GM18499 (cell line): ENCODE measurements around the gene DPP9.
"Not testable (repeated sequence)": the region's sequence is repeated elsewhere in the genome, so short reads cannot be mapped to it uniquely, and the experiment has no call there.

ENCODE experiments used
- ATAC-seq: cut with Tn5 transposase; IDR thresholded peaks from one replicate; pipeline ENCODE4 v1.9.1; 2021; ENCODE audit warnings: moderate number of reproducible peaks; ENCODE audit not compliant: insufficient read depth, unreplicated experiment

DPP9 gene

GRCh38 chr19:4742723-4743646 lies 19.3 kb upstream of the DPP9 start:
- ATAC-seq = no peak

- no peak for ATAC-seq
Observed at GRCh38 chr19:4740092-4740491, 16.4 kb upstream of the DPP9 start.

GRCh38 chr19:4738734-4739133 lies 15.1 kb upstream of the DPP9 start:
- no peak for ATAC-seq

GRCh38 chr19:4737955-4738600 lies 14.4 kb upstream of the DPP9 start:
- no peak for ATAC-seq

GRCh38 chr19:4733755-4734345 lies 10.2 kb upstream of the DPP9 start:
- ATAC-seq = no peak

- no peak for ATAC-seq
Observed at GRCh38 chr19:4732680-4733114, 9.1 kb upstream of the DPP9 start.

- ATAC-seq = no peak
Observed at GRCh38 chr19:4730740-4731171, 7.1 kb upstream of the DPP9 start.

GRCh38 chr19:4728871-4729270 lies 5.2 kb upstream of the DPP9 start:
- no peak for ATAC-seq

GRCh38 chr19:4722671-4723594 lies 709 bp downstream of the DPP9 start:
- ATAC-seq = no peak

- ATAC-seq = no peak
Observed at GRCh38 chr19:4721196-4721595, 2.4 kb downstream of the DPP9 start.

- ATAC-seq = no peak
Observed at GRCh38 chr19:4720037-4720700, 3.5 kb downstream of the DPP9 start.

GRCh38 chr19:4719499-4719866 lies 4.2 kb downstream of the DPP9 start:
- ATAC-seq = no peak

- ATAC-seq = no peak
Observed at GRCh38 chr19:4717966-4718701, 5.5 kb downstream of the DPP9 start.

- ATAC-seq = no peak
Observed at GRCh38 chr19:4717191-4717965, 6.3 kb downstream of the DPP9 start.

- no peak for ATAC-seq
Observed at GRCh38 chr19:4715529-4716221, 8.0 kb downstream of the DPP9 start.

GRCh38 chr19:4715178-4715528 lies 8.5 kb downstream of the DPP9 start:
- not testable (repeated sequence) for ATAC-seq

- ATAC-seq = no peak
Observed at GRCh38 chr19:4714016-4714415, 9.6 kb downstream of the DPP9 start.
